ENCODE data around the gene OLFML2B. TPM values are rescaled to one million over a fixed set of nuclear protein-coding genes. Genes with fewer than 3 reads are reported as not detected.

Gene OLFML2B
- total RNA-seq, 1 donor from 2014 or later: 0.85 TPM

DNA sequence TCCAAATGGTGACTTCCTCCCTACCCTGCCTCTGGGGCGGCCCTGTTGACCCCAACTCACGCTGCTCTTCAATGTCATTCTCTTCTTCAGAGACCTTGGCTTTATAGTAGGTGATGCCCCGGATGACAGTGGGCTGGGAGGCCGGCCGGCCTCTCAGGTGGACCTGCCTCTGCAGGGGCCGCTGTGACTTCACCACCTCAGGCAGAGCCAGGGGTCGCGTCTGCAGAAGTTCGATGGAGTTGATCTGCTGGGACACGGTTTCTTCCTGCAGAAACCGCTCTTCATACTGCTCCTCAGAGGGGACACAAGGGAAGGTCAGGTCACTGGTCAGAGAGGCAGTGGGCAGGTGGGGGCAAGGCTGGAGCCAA lies 23.6 kb downstream of the OLFML2B start:
- no peak overlapping the region for H3K27ac Mint-ChIP-seq (ENCODE audit: unreplicated experiment)
- DNase-seq (ENCODE audit: low spot score): no peak
- H3K4me3 Mint-ChIP-seq (ENCODE audit: unreplicated experiment): no peak overlapping the region
- peaks cover 7% of the 10 kb centered on the region for H3K27me3 Mint-ChIP-seq (ENCODE audit: unreplicated experiment)
- TF ChIP-seq, protein P1, sequence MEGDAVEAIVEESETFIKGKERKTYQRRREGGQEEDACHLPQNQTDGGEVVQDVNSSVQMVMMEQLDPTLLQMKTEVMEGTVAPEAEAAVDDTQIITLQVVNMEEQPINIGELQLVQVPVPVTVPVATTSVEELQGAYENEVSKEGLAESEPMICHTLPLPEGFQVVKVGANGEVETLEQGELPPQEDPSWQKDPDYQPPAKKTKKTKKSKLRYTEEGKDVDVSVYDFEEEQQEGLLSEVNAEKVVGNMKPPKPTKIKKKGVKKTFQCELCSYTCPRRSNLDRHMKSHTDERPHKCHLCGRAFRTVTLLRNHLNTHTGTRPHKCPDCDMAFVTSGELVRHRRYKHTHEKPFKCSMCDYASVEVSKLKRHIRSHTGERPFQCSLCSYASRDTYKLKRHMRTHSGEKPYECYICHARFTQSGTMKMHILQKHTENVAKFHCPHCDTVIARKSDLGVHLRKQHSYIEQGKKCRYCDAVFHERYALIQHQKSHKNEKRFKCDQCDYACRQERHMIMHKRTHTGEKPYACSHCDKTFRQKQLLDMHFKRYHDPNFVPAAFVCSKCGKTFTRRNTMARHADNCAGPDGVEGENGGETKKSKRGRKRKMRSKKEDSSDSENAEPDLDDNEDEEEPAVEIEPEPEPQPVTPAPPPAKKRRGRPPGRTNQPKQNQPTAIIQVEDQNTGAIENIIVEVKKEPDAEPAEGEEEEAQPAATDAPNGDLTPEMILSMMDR (IDR thresholded peaks at IDR 0.05; ENCODE audit: unreplicated experiment): no peak
- H3K9me3 Mint-ChIP-seq (ENCODE audit: unreplicated experiment): no peaks in the 10 kb centered on the region
- H3K4me1 Mint-ChIP-seq (ENCODE audit: unreplicated experiment): peaks cover 9% of the 10 kb centered on the region
- H3K36me3 Mint-ChIP-seq (ENCODE audit: low read depth, unreplicated experiment): no peaks in the 10 kb centered on the region

DNA sequence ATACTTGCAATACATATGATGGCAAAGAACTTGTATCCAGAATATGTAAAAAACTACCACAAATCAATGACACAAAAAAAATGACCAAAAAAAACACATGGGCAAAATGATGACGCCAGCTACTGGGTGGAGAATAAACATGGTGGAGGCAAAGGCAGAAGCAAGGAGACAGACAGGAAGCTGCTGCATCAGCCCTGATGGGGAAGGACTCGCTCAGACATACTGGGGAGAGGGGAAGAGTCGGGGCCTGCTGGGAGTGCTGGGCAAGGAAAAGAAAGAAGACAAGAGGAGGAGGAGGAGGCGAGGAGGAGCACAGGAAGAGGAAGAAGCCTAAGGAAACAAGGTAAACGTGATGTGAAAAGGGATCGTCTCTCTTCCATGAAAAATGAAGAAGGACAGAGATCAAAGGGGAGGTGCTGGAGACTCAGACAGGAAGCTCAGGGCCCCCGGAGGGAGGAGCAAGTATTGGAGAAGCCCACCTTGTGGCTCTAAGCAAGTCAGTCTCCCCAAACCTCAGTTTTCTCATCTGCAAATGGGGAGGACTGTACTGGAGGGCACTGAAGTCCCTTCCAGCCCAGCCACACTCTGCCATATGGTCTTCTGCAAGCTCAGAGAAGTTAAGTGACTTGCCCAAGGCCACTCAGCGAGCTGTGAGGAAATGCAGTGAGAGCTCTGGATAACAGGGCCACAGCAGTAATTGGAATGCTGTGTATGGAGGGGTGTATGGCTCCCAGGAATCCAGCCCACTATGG lies 24.2 kb downstream of the OLFML2B start:
- no peak overlapping the region for H3K27ac Mint-ChIP-seq (ENCODE audit: unreplicated experiment)
- peaks cover 7% of the 10 kb centered on the region for H3K27me3 Mint-ChIP-seq (ENCODE audit: unreplicated experiment)
- no peak overlapping the region for H3K4me3 Mint-ChIP-seq (ENCODE audit: unreplicated experiment)

DNA sequence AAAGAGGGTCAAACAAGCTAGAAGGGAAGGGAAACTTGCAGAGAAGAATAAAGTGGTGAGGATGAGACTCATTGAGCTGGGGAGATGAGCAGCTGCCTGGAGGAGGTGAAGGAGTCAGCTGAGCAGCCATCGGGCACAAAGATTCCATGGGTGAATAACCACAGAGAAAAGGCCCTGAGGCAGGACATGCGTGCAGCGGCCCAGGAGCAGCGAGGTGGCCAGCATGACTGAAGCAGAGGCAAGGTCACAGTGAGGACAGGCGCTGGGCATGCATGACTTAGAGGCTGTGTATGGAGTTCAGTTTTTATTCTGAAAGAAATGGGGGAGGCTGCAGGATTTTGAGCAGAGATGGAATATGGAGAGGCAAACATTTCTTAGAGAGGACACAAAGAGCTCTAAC lies 24.9 kb downstream of the OLFML2B start:
- Mint-ChIP-seq H3K9me3 (ENCODE audit: unreplicated experiment) (no peaks in the 10 kb centered on the region), H3K4me3 (ENCODE audit: unreplicated experiment) (no peak overlapping the region), H3K4me1 (ENCODE audit: unreplicated experiment) (peaks cover 5% of the 10 kb centered on the region), H3K27ac (ENCODE audit: unreplicated experiment) (no peak overlapping the region), H3K36me3 (ENCODE audit: low read depth, unreplicated experiment) (no peaks in the 10 kb centered on the region), H3K27me3 (ENCODE audit: unreplicated experiment) (peaks cover 7% of the 10 kb centered on the region)
- TF ChIP-seq, protein P1 (IDR thresholded peaks at IDR 0.05; ENCODE audit: unreplicated experiment): no peak
- DNase-seq (ENCODE audit: low spot score): no peak

More for the DNA sequence above, 24.2 kb downstream of the OLFML2B start:
- H3K4me1 Mint-ChIP-seq (ENCODE audit: unreplicated experiment): peaks cover 5% of the 10 kb centered on the region
- H3K9me3 Mint-ChIP-seq (ENCODE audit: unreplicated experiment): no peaks in the 10 kb centered on the region
- TF ChIP-seq, protein P1 (IDR thresholded peaks at IDR 0.05; ENCODE audit: unreplicated experiment): no peak
- H3K36me3 Mint-ChIP-seq (ENCODE audit: low read depth, unreplicated experiment): no peaks in the 10 kb centered on the region
- no peak for DNase-seq (ENCODE audit: low spot score)

DNA sequence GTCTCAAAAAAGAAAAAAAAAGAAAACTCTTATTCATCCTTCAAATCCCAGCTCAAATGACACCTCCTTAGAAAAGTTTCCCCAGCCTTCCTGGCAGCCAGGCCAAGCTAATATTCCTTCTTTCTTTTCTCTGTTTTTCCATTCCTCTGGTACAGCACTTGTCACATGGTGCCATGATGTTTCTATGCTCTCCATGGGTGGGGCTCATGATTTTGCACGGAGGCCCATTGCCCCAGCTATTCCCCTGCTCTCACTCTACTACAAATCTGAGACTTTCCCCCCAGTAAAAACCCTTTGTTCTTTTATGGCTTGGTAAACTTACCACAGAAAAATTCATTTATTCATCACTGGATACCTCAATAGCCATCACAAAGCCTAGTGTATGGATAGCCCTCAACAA lies 26.5 kb downstream of the OLFML2B start:
- Mint-ChIP-seq H3K36me3 (ENCODE audit: low read depth, unreplicated experiment) (peaks cover 8% of the 10 kb centered on the region), H3K4me3 (ENCODE audit: unreplicated experiment) (no peak overlapping the region), H3K9me3 (ENCODE audit: unreplicated experiment) (peaks cover 3% of the 10 kb centered on the region)

DNA sequence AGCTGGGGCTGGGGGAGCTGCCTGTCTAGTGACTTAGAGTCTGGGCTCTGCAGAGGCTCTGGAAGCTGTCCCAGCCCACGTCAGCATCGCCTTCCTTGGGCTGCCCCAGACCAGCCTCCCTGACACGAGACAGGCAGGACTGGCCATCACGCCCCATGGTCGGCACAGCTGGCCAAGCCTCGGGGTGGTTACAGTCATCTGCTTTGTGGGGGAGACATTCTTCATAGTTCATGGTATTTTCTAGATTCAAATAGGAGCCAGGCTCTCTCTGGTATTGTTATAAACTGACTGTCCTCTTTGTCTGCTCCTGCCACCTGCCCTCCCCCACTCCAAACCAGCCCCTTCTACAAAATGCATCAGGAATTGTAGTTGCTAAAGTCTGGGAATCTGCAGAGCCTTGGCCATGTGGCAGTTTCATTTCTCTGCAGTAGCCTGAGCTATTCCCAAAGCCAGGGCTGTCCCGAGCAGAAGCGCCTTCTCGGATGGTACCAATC lies 29.4 kb downstream of the OLFML2B start:
- Mint-ChIP-seq H3K9me3 (ENCODE audit: unreplicated experiment) (peaks cover 3% of the 10 kb centered on the region), H3K36me3 (ENCODE audit: low read depth, unreplicated experiment) (peaks cover 8% of the 10 kb centered on the region), H3K4me1 (ENCODE audit: unreplicated experiment) (no peaks in the 10 kb centered on the region), H3K4me3 (ENCODE audit: unreplicated experiment) (no peak overlapping the region), H3K27me3 (ENCODE audit: unreplicated experiment) (peaks cover 9% of the 10 kb centered on the region), H3K27ac (ENCODE audit: unreplicated experiment) (no peak overlapping the region)
- TF ChIP-seq, protein P1 (IDR thresholded peaks at IDR 0.05; ENCODE audit: unreplicated experiment): no peak
- no peak for DNase-seq (ENCODE audit: low spot score)

More for the DNA sequence above, 26.5 kb downstream of the OLFML2B start:
- peaks cover 8% of the 10 kb centered on the region for H3K27me3 Mint-ChIP-seq (ENCODE audit: unreplicated experiment)
- no peaks in the 10 kb centered on the region for H3K4me1 Mint-ChIP-seq (ENCODE audit: unreplicated experiment)
- DNase-seq (ENCODE audit: low spot score): no peak
- TF ChIP-seq, protein P1 (IDR thresholded peaks at IDR 0.05; ENCODE audit: unreplicated experiment): no peak
- H3K27ac Mint-ChIP-seq (ENCODE audit: unreplicated experiment): no peak overlapping the region

Data from endothelial cell (in vitro differentiated cells).